OCI-LY7 (cell line): ENCODE measurements around the gene ETFB.

Experiments used
- EZH2phosphoT487 ChIP-seq: fragments of 200-600 bp; sonication (generic); IDR thresholded peaks from 2 replicates; pipeline ENCODE4 v1.6.1; 2018; ENCODE audit warnings: low read depth, borderline replicate concordance, mild to moderate bottlenecking, mixed run types, antibody characterized with exemption, low read length, moderate library complexity, mixed read lengths
- TF ChIP-seq, protein P1 (sequence below): fragments of 200-600 bp; sonication (generic); conservative IDR thresholded peaks from 2 replicates; pipeline ENCODE4 v1.5.1; 2014; ENCODE audit warnings: mild to moderate bottlenecking, antibody characterized with exemption, low read length, moderate library complexity, mixed read lengths

DNA sequence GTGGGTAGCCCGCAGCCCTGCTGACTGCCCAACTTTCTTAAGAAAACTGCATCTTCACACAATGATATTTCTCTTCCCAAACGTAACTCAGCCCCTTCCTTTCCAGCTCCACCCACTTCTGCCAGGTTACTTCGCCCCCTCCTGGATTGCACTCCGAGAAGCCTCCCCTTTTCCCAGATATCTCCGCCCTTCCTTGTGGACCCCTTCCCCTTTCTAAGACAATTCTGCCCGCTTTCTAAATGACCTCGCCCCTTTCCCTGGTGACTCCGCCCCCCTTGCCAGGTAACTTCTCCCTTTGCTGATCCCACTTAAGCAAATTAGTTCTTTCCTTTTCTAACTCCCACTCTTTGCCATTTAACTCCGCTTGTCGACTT lies 26.9 kb downstream of the ETFB start:
- TF ChIP-seq, protein P1, sequence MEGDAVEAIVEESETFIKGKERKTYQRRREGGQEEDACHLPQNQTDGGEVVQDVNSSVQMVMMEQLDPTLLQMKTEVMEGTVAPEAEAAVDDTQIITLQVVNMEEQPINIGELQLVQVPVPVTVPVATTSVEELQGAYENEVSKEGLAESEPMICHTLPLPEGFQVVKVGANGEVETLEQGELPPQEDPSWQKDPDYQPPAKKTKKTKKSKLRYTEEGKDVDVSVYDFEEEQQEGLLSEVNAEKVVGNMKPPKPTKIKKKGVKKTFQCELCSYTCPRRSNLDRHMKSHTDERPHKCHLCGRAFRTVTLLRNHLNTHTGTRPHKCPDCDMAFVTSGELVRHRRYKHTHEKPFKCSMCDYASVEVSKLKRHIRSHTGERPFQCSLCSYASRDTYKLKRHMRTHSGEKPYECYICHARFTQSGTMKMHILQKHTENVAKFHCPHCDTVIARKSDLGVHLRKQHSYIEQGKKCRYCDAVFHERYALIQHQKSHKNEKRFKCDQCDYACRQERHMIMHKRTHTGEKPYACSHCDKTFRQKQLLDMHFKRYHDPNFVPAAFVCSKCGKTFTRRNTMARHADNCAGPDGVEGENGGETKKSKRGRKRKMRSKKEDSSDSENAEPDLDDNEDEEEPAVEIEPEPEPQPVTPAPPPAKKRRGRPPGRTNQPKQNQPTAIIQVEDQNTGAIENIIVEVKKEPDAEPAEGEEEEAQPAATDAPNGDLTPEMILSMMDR = no peak
- no peak for TF ChIP-seq EZH2phosphoT487
